HG02678 (cell line): Measurements from ENCODE around the gene ANO4.
"Not testable (repeated sequence)": the region's sequence is repeated elsewhere in the genome, so short reads cannot be mapped to it uniquely, and the experiment has no call there.

Experiments
- ATAC-seq: cut with Tn5 transposase; IDR thresholded peaks from one replicate; pipeline ENCODE4 v1.9.1; 2021; ENCODE audit warnings: mild to moderate bottlenecking, moderate library complexity; ENCODE audit not compliant: unreplicated experiment

The ANO4 gene

DNA sequence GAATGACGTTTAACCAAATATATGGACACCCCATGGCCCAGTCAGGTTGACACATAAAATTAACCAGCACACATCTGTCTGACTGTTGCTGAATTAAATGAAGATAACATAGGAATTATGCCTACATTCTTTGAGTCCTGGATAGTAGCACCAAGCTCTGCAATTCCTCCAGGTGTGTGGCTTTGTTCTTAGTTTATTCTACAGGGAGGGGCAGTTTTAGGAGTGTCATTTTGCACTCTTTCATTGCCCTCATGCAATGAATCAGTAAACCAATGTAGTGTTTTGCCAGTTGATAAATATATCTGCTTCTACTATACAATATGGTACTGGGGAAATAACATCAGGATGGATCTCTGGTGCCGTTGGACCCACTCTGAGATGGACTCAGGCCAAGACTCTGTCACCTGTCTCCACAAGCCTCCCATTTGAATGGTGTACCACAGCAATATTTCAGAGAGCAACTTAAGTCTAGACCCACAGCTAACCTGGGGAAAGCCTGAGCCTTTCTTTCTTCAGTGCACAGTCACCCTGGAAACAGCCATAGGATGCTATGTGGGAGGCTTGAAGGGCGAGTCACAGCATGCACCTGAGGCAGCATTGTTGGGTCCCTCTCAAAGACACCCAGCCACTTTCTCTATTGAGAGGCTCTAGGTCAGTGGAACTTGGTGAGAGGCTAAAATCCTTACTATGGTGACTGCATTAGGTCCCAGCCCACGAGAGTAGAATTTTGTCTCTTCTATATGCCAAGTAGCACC is 73.2 kb downstream of the ANO4 start:
- no peak for ATAC-seq

DNA sequence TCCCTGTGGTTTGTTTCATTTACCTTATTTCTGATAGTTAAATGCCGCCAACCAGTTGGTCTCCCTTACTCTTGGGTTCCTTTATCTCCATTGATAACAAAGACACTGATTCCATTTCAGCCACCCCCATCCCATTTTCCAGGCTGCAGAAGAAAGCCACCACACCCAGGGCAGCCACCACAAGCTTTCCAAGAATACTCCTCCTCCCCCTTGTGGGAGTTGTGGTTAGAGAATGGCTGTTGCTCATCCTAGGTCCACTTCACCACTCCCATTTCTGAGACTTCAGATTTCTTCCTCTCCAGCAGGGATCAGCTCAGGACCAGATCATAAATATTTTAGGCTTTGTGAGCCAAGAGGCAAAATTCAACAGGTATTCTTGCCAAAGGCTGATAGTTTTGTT is 73.9 kb downstream of the ANO4 start:
- ATAC-seq, result no peak

DNA sequence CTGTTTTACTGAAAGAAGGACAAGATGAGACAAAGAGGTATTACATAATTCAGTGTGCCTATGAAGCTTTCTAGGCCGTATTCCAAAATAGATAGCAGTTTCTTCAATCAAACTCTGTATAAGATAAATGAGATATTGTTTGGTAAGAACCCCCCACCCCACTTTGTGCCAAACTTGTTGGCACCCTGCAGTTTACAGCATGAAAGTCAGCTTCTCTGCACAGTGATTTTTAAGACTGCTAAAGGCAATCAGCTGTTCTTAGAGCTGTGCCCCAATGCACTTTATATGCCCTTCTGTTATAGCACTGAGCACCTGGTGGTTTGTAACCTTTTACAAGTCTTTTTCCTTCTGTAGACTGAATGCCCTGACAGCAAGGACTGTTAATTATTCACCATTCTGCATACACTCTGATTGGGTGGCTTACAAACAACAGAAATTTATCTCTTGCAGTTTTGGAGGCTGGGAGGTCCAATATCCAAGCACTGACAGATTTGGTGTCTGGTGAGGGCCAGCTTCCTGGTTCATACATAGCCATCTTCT is 76.7 kb downstream of the ANO4 start:
- ATAC-seq, result no peak

DNA sequence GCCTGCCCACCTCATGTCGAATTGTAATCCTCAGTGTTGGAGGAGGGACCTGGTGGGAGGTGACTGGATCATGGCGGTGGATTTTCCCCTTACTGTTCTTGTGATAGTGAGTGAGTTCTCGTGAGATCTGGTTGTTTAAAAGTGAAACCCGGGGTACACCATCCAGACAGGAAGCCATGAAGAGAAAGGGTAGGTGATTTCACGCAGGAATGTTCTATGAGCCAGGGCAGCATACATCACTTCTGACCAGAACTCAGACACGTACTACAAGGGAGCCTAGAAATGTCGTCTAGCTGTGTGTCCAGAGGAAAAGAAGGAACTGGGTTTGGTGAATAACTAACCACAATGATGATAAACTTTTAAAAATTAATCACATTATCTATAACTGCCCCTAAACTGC is 80.6 kb downstream of the ANO4 start:
- ATAC-seq, result no peak

DNA sequence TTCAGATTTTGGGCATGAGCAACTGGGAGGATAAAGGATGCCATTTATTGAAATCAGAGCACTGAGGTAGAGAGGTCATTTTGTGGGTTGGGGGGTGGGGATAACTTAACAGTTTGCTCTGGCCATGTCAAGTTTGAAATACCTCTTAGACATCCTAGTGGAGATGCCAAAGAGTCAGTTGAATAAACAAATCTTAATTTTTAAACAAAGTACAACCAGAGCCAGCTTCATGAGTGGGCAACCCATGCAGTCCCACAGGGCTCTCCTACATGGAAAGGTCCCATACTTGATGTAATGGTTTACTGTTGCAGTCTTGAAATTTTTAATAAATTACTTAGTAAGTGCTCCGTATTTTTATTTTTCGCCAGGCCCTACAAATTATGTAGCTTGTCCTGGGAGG is 81.2 kb downstream of the ANO4 start:
- no peak for ATAC-seq

DNA sequence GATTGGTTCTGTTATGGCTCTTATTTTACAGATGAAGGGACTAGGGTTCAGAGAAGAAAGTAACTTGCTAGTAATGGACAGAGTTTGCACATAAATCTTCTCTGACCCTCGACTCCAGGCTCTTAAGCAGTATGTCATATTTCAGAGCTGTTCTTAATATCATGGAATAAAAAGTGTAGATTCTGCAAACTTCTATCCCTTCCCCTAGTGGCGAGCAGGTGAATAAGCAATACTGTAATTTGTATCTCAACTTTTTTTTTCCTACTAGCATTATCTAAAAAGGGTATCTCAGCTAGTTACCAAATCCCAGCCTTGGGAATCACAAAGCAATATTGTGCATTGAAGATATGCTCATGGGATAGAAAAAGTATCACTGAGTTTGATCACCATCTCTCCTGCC is 83.2 kb downstream of the ANO4 start:
- ATAC-seq, result no peak

DNA sequence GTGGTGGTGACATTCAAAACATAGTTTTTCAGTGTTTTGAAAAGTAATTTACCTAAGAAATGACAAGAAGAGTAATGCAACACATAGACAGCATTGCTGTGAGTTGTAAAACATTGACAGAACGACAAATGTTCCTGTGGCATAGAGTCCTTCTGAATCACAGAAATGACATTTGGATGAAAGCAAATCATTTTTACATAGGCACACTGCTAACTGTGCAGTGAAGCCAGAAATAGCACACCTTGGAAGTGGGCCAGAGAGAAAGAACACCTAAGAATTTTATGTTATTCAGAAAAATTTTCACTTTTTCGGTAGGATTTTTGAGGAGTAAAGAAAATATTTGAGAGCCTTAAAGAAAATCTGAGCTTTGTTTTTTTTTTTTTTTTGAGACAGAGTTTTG is 100.6 kb downstream of the ANO4 start:
- ATAC-seq, result no peak

DNA sequence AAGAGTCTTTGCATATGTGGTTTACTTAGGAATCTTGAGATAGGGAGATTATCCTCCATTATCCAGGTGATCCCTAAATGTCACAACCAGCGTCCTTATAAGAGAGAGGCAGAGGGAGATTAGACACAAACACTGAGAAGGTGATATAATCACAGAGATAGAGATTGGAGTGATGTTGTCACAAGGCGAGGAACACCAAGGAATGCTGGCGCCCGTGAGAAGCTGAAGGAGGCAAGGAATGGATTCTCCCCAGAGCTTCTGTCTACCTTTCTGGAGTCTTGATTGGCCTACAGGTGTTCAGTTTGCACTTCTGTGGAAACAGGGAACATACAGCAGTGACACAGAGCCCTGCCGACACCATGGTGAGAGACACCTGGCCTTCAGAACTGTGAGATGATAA is 101.6 kb downstream of the ANO4 start:
- ATAC-seq, result no peak

DNA sequence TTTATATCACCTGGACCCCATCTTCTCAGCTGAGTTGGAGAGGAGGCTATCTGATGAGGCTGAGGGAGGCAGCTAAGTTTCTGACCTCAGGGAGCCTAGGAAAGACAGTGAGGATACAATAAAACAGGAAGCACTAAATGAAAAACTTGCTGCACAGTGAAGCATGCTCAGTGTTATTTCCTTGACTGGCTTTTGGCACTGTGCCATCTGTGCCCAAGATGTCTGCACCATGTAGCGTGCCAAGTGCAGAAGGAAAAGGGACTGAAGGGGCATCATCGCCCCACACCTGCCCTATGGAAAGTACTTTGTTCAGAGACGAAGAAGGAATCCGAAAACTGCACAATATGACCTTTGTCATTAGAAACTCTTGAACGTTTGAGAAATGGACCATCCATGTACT is 102.7 kb downstream of the ANO4 start:
- no peak for ATAC-seq

DNA sequence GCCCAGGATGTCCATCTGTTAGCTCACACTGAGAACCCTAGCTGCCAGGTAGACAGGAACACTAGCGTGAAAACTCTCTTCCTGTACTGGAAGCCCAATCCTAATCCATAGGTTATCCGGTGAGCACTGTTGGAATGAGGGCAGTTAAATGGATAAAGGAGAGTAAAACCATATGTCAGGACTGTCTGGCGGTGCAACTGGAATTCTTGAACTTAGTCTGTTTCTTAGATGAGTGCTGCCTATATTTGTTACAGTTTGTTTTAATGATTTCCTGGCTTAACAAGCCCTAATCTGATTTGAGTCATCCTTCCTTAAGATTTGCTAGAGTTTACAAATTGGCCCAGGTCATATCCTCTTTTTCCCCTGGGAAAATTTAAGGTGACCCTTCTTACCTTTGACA is 104.7 kb downstream of the ANO4 start:
- no peak for ATAC-seq

DNA sequence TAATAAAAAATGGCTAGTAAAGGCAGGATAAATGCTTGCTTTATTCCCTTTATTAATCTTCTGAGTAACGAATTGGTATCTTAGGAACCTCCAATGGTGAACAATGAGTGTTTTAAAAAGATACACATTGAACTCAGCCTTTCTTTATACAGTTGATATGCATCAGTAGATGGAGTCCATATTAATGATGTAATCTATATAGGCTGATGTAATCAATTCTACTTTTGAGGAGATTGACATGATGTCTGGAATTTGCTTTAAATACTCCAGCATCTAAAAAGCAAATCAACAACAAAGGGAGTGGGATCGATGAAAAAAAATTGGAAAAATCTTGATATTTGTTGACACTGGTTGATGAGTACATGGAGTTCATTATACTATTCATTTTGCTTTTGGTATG is 106.2 kb downstream of the ANO4 start:
- no peak for ATAC-seq

DNA sequence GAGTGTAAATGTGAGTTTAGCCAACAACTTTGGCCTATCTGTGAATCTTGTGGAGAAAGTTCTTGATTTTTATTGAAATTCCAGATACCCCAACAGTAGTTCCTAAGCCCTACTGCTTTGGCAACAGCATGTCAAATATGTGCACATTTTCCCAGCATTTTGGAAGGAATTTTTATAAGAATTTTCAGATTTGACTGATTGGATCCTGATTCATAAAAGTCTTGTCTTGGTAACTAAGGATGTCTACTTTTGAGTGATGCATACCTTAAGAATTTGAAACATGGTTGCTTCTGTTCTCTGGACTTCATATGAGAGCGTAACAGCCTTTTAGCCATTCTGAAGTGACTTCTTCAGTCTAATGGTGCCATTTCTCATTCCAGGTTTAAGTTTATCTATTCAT is 106.7 kb downstream of the ANO4 start:
- no peak for ATAC-seq

DNA sequence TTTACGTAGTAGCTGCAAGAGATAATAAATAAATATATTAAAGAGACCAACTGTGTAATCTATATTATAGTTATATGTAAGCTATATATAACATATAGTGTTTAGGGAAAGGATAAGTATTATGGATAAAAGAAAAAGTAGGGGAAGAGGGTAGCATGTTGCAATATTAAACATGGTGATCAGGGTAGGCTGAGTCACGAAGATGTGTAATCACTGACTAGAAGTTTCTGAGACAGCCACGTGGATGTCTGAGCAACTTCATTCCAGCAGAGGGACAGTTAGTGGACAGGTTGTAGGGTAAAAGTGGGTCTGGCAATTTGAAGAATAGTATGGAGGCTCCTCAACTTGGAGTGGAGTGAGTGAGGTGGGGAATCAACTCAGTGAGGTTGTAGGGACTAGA is 109.7 kb downstream of the ANO4 start:
- no peak for ATAC-seq

DNA sequence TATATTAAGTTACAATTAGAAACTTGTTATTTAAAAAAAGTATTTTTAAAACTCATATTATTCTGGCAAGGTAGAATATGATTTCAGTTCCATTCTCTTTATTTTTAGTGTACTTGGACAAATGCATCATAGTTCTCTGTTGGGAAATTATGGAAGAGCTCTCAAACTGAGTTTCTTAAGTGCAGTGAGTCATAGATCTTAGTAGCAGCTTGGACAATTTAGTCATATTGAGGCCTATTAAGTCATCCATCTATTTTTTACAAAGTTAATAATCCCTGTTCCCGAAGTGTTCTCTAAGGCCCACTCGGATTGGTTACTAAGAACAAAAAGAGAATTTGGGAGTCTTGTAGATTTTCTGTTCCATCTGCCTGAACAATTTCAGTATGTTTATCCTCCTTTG is 113.9 kb downstream of the ANO4 start:
- no peak for ATAC-seq

DNA sequence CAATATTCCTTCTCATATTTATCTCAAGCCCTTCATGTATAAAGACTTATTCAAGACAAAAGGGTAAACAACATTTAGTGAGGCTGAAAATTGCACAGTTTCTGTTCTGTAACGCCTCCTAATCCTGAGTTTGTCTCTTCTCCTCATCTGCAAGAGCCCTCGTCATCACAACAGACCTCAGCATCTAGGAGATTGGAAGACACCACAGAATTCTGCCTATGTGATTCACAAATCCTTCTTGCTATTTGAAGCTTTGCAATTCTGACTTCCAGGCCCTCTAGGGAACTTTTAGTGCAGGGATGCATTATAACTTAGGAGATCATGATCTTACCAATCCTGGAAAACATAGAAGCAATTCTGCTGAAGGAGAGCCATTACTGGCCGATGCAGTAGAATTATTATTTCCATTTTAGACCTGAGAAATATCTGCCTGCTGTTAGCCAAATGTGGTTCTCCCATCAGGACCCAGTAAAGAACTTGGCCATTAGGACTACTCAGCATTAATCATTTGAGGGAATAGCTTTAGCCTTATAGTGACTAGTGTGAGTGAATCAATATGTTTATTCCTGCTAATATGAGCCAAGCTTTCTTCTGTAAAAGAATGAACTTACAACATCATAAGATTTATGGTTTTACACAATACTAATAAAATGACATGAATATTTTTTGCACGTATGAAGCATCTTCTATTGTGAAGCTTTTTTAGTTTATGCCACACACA is 119.5 kb downstream of the ANO4 start:
- no peak for ATAC-seq

DNA sequence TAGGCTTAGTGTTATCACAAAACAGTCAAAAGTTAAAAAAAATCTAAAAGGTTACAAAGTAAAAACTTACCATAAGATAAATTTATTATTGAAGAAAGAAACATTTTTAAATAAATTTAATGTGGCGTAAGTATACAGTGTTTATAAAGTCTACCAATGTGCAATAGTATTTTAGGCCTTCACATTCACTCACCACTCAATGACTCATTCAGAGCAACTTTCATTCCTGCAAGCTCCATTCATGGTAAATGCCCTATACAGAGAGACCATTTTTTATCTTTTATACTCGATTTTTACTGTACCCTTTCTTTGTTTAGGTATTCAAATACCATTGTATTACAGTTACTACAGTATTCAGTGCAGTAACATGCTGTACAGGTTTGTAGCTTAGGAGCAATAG is 124.5 kb downstream of the ANO4 start:
- no peak for ATAC-seq

DNA sequence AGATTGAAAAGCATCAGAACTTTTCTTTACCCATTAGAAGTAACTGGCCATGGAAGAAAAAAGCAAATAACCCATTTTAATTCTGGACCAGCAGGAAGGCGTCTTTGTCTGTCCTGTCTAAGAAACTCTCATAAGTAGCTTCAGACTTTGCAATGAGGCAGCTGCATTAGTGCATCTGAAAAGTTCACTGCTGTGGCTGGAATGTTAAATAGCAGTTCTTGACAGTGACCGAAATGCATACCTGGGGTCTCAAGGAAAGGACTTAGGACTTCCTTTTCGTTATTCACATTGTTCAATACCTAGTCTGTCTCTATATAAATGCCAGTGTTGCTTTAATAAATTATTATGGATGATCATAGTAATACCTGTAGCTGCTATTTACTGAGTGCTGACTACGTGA is 125.9 kb downstream of the ANO4 start:
- ATAC-seq, result no peak

DNA sequence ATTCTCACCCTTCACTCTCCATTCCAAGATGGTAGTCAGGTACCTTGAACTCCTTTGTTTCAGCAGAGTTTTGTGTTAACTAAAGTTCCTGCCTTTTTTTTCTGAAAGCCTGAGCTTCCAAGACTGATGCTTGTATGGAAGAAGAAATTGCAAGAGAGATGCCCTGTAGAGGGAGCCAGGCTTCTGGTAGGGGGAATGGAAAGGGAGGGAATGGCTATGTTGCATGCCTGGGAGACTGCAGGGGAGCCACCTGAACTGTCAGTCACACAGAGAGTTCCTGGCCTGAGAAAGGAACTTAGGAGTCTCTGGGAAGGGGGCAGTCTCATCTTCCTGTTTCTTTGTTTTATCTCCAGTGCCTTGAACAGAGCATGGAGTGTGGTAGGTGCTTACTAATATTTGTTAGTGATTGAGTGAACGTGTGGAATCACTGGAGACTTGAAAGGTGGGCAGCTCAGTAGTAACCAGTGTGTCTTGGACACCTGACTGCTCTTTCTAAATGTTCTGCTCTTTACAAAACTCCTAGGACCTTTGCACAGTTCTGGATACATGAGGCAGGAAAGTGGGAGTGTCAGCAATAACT is 132.2 kb downstream of the ANO4 start:
- no peak for ATAC-seq

DNA sequence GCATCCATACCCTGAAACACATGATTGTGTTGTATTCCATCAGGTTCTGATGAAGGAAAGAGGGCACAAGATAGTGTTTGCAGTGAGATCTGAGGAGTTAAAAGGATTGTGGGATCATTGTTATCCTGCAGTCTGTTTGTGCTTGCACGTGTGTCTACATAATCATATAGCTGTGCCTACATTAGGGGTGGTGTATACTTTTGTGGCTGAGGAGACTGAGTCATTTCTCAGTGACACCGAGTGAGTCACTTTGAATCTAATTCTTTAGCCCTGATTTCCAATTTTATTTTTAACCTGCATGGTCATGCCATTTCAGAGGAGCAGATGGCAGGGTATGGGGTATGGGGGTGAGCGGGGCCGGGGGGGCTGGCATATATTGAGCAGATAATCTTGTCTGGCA is 133.2 kb downstream of the ANO4 start:
- ATAC-seq, result no peak

DNA sequence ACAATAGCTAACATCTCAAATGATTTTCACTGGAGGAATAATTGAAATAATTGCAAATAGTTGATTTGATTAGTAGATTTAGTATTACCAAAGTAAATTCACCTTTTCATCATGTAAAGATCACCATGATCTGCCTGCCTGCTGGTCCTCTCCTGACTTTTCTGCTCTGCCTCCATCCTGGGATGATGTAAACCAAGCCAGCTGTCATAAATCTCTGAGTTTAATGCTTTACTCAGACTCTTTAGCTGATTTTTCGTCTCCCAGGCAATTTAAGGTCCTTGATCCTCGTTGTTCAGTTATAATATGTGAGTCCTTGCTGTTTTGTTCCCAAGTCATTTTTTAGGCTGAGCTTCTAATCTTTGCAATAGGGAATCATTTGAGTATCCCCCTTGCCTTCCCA is 138.0 kb downstream of the ANO4 start:
- ATAC-seq, result no peak

DNA sequence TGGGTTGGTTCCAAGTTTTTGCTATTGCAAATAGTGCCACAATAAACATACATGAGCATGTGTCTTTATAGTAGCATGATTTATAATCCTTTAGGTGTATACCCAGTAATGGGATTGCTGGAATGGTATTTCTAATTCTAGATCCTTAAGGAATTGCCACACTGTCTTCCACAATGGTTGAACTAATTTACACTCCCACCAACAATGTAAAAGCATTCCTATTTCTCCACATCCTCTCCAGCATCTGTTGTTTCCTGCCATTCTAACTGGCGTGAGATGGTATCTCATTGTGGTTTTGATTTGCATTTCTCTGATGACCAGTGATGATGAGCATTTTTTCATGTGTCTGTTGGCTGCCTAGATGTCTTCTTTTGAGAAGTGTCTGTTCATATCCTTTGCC is 139.0 kb downstream of the ANO4 start:
- ATAC-seq, result not testable (repeated sequence)

DNA sequence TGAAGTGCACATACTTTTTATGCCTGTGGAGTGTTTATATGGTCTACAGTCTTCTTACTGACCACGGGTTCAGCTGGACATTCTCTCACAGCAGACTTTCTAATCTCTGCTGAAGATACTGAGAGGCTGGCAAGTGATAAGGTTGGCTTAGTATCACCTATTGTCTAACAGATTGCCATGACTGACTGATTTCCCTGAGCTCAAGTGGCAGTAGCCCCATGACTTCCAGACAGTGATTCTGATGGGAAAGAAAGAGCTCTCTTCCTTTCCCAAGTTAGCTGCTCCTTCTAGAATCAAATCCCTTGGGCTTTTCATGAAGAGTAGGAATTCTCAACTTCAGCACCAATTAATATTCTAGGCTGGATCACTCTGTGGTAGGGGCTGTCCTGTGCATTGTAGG is 141.4 kb downstream of the ANO4 start:
- ATAC-seq, result no peak
